ENCODE results near the gene FCMR. TPM values are rescaled to one million over a fixed set of nuclear protein-coding genes. Genes with fewer than 3 reads are reported as not detected.

Gene FCMR
- total and polyA plus RNA-seq, 10 of the 15 experiments (the other 5 are each of a cell fraction or from before 2014, with no cell fraction given), result 79.7 to 245 (median 123) TPM

DNA sequence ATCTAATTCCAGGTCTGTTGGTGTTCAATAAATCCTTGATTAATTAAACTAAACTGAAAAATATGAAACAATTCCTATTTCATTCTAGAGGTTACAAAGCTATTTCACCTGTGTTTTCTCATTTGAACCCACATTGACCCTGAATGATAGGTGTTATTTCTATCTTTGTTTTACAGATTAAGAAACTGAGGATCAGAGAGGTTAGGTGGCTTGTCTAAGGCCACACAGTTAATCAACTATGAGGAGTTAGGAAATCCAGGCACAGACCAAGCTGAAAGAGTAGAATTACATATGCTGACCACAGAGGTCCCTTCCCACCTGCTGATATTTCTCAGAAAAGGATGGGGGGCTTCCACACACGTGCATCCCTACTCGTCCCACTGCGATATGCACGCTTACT is 24.0 kb upstream of the FCMR start:
- H3K36me3 ChIP-seq (ENCODE audit: control insufficient read depth in 2 of 2, insufficient read depth in 2 of 2, low read length in 1 of 2), result no peaks in the 10 kb centered on the region
- H3K4me1 ChIP-seq (ENCODE audit: control insufficient read depth, insufficient read depth, low read length), result peaks cover 14% of the 10 kb centered on the region
- no peak overlapping the region for H2AFZ ChIP-seq (ENCODE audit: control insufficient read depth, low read depth, low read length)
- no peak for TF ChIP-seq YY1 (IDR thresholded peaks at IDR 0.05; ENCODE audit: low read depth, low read length)
- no peak for TF ChIP-seq SMAD5 (IDR thresholded peaks at IDR 0.05; ENCODE audit: low read depth)
- no peak for TF ChIP-seq RELA (IDR thresholded peaks at IDR 0.05; ENCODE audit: borderline replicate concordance, partially characterized antibody)
- no peak for TF ChIP-seq MEF2B (IDR thresholded peaks at IDR 0.05; ENCODE audit: partially characterized antibody, poor library complexity, severe bottlenecking)
- no peak for TF ChIP-seq EP300 (IDR thresholded peaks at IDR 0.05; ENCODE audit: borderline replicate concordance in 1 of 2, control insufficient read depth in 1 of 2, low read depth in 2 of 2, low read length in 2 of 2)
- TF ChIP-seq RAD21 (IDR thresholded peaks at IDR 0.05; ENCODE audit: insufficient read depth, low read depth, low read length), result no peak
- TF ChIP-seq PAX5 (IDR thresholded peaks at IDR 0.05; ENCODE audit: borderline replicate concordance, low read depth, low read length), result no peak
- no peak for TF ChIP-seq KDM1A (IDR thresholded peaks at IDR 0.05; ENCODE audit: borderline replicate concordance)
- TF ChIP-seq, protein P1, sequence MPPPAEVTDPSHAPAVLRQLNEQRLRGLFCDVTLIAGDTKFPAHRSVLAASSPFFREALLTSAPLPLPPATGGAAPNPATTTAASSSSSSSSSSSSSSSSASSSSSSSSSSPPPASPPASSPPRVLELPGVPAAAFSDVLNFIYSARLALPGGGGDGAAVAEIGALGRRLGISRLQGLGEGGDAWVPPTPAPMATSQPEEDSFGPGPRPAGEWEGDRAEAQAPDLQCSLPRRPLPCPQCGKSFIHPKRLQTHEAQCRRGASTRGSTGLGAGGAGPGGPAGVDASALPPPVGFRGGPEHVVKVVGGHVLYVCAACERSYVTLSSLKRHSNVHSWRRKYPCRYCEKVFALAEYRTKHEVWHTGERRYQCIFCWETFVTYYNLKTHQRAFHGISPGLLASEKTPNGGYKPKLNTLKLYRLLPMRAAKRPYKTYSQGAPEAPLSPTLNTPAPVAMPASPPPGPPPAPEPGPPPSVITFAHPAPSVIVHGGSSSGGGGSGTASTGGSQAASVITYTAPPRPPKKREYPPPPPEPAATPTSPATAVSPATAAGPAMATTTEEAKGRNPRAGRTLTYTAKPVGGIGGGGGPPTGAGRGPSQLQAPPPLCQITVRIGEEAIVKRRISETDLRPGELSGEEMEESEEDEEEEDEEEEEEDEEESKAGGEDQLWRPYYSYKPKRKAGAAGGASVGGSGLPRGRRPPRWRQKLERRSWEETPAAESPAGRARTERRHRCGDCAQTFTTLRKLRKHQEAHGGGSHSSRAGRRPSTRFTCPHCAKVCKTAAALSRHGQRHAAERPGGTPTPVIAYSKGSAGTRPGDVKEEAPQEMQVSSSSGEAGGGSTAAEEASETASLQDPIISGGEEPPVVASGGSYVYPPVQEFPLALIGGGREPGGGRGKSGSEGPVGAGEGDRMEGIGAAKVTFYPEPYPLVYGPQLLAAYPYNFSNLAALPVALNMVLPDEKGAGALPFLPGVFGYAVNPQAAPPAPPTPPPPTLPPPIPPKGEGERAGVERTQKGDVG (CRISPR knock-in tag; IDR thresholded peaks at IDR 0.05), result no peak
- TF ChIP-seq CBFB (IDR thresholded peaks at IDR 0.05; ENCODE audit: low read depth), result no peak
- no peak for TF ChIP-seq CHD2 (IDR thresholded peaks at IDR 0.05; ENCODE audit: borderline replicate concordance, low read depth, low read length)
- no peak for TF ChIP-seq ESRRA (IDR thresholded peaks at IDR 0.05; ENCODE audit: low read length)
- no peak for TF ChIP-seq MEF2A (IDR thresholded peaks at IDR 0.05; ENCODE audit: insufficient read depth, low read depth, low read length)
- no peak for TF ChIP-seq STAT3 (IDR thresholded peaks at IDR 0.05; ENCODE audit: low read depth, low read length)
- TF ChIP-seq, protein P2, sequence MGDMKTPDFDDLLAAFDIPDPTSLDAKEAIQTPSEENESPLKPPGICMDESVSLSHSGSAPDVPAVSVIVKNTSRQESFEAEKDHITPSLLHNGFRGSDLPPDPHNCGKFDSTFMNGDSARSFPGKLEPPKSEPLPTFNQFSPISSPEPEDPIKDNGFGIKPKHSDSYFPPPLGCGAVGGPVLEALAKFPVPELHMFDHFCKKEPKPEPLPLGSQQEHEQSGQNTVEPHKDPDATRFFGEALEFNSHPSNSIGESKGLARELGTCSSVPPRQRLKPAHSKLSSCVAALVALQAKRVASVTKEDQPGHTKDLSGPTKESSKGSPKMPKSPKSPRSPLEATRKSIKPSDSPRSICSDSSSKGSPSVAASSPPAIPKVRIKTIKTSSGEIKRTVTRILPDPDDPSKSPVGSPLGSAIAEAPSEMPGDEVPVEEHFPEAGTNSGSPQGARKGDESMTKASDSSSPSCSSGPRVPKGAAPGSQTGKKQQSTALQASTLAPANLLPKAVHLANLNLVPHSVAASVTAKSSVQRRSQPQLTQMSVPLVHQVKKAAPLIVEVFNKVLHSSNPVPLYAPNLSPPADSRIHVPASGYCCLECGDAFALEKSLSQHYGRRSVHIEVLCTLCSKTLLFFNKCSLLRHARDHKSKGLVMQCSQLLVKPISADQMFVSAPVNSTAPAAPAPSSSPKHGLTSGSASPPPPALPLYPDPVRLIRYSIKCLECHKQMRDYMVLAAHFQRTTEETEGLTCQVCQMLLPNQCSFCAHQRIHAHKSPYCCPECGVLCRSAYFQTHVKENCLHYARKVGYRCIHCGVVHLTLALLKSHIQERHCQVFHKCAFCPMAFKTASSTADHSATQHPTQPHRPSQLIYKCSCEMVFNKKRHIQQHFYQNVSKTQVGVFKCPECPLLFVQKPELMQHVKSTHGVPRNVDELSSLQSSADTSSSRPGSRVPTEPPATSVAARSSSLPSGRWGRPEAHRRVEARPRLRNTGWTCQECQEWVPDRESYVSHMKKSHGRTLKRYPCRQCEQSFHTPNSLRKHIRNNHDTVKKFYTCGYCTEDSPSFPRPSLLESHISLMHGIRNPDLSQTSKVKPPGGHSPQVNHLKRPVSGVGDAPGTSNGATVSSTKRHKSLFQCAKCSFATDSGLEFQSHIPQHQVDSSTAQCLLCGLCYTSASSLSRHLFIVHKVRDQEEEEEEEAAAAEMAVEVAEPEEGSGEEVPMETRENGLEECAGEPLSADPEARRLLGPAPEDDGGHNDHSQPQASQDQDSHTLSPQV (IDR thresholded peaks at IDR 0.05), result no peak
- SMC1A ChIA-PET (ENCODE audit: uncharacterized antibody, unreplicated experiment), result interaction anchor here (0.6 to 2.0 kb wide), 8 partner anchors 9 to 155 kb away, joined by 3 to 15 read pairs (median 4); partner anchors contain the start of gene FCAMR
- no peaks in the 10 kb centered on the region for H3K79me2 ChIP-seq (ENCODE audit: control insufficient read depth, insufficient read depth, low read length)
- no peak overlapping the region for H3K9ac ChIP-seq (ENCODE audit: control insufficient read depth, insufficient read depth, low read length)
- RAD21 ChIA-PET (ENCODE audit: unreplicated experiment), result interaction anchor here (0.8 to 0.9 kb wide), 2 partner anchors 12 to 181 kb away, joined by 3 to 4 read pairs; no protein-coding TSS in a partner anchor
- CTCF ChIA-PET, result interaction anchor here (1.4 to 9.4 kb wide), 6 partner anchors 9 to 36 kb away, joined by 3 to 61 read pairs (median 12); no protein-coding TSS in a partner anchor
- H3K27me3 ChIP-seq (replicated peaks in 1 of 2; ENCODE audit: control insufficient read depth in 2 of 2, insufficient read depth in 2 of 2, low read length in 1 of 2), result no peaks in the 10 kb centered on the region
- ATAC-seq, result no peak
- H4K20me1 ChIP-seq (ENCODE audit: control insufficient read depth, insufficient read depth), result no peaks in the 10 kb centered on the region
- peaks cover 4% of the 10 kb centered on the region; the same call in 2 of the 3 replicates for H3K9me3 ChIP-seq (replicated peaks; ENCODE audit: control insufficient read depth, insufficient read depth, low read length)
- no peak overlapping the region for H3K4me2 ChIP-seq (ENCODE audit: control insufficient read depth, insufficient read depth)
- POLR2A ChIA-PET, result no interaction called here
- FAIRE-seq, result no peak
- no TSS peak for BruUV-seq (replicated peaks)
- no peak overlapping the region for H3K4me3 ChIP-seq
- no peak overlapping the region for H3K27ac ChIP-seq (ENCODE audit: control insufficient read depth, insufficient read depth)
- in situ Hi-C loops (cut with MboI) (no loop called here), intact Hi-C loops (cut with micrococcal nuclease; ENCODE audit: unreplicated experiment) (no loop called here)
- no peak for DNase-seq (ENCODE audit: low read depth, low spot score)
- 96% methylated on average over 4 of the region's 4 CpGs for WGBS (ENCODE audit: insufficient coverage, insufficient replicate concordance, low lambda C conversion rate, missing lambda C conversion rate)

Measured in GM12878 (cell line).